GM12878 (cell line): ENCODE data around the gene SLCO2A1. TPM values are rescaled to one million over a fixed set of nuclear protein-coding genes. Genes with fewer than 3 reads are reported as not detected.

Experiments
- ATAC-seq: fragments of 200-7000 bp; cut with Tn5 transposase; 3 replicates; pipeline ENCODE4 v1.9.1; 2020; ENCODE audit warnings: mild to moderate bottlenecking, moderate library complexity
- BruUV-seq: library from RNA; stranded (reverse); fragments of 400-500 nt; replicated peaks from 2 replicates; lab custom pipeline; 2021; lab: Mats Ljungman, UMichigan
- CTCF ChIA-PET: fragments of 300-600 bp; sonication (Branson Sonifier 250); formaldehyde crosslinking; extraction: SDS; loops from one replicate; lab custom pipeline; 2021; ENCODE audit warnings: inconsistent platforms; lab: Yijun Ruan, JAX
- POLR2A ChIA-PET: fragments of 350-600 bp; formaldehyde crosslinking; extraction: SDS; loops from one replicate; lab custom pipeline; 2021; ENCODE audit warnings: inconsistent platforms; lab: Charles Lee
- RAD21 ChIA-PET: fragments of 300-600 bp; sonication (Branson Sonifier 250); formaldehyde crosslinking; loops from one replicate; lab custom pipeline; 2023; ENCODE audit warnings: antibody characterized with exemption; ENCODE audit not compliant: unreplicated experiment; lab: Charles Lee
- SMC1A ChIA-PET: fragments of 300-600 bp; sonication (Branson Sonifier 250); formaldehyde crosslinking; loops from one replicate; lab custom pipeline; 2023; ENCODE audit not compliant: unreplicated experiment, uncharacterized antibody; lab: Charles Lee
- DNase-seq: peaks from one replicate; pipeline ENCODE4 v3.0.0-alpha.2; 2011; ENCODE audit warnings: low read depth, low spot score
- FAIRE-seq: peaks from 3 replicates; lab custom pipeline; 2011; peaks lifted over from hg19 to GRCh38; lab: Jason Lieb, UNC
- H2AFZ ChIP-seq: 2 replicates; pipeline ENCODE4 v1.6.0; 2011; ENCODE audit warnings: low read depth, low read length, control low read depth; ENCODE audit not compliant: control insufficient read depth
- H3K27ac ChIP-seq: 2 replicates; pipeline ENCODE4 v1.5.1; 2011; ENCODE audit warnings: control low read depth; ENCODE audit not compliant: control insufficient read depth, insufficient read depth
- H3K27me3 ChIP-seq, 2 experiments: replicated peaks in 1 of 2; 2 replicates each; pipeline versions ENCODE4 v1.6.0 to v1.6.1; 2011; ENCODE audit warnings: low read length in 1 of 2; ENCODE audit not compliant: control insufficient read depth in 2 of 2, insufficient read depth in 2 of 2
- H3K36me3 ChIP-seq, 2 experiments: 2 replicates each; pipeline ENCODE4 v1.5.1; 2011; ENCODE audit warnings: low read length in 1 of 2; ENCODE audit not compliant: control insufficient read depth in 2 of 2, insufficient read depth in 2 of 2
- H3K4me1 ChIP-seq: 2 replicates; pipeline ENCODE4 v1.6.1; 2011; ENCODE audit warnings: mild to moderate bottlenecking, low read length, moderate library complexity, mixed read lengths; ENCODE audit not compliant: control insufficient read depth, insufficient read depth
- H3K4me2 ChIP-seq: 2 replicates; pipeline ENCODE4 v1.6.0; 2011; ENCODE audit warnings: control low read depth; ENCODE audit not compliant: control insufficient read depth, insufficient read depth
- H3K4me3 ChIP-seq: fragments of 200-600 bp; sonication (generic); 2 replicates; pipeline ENCODE4 v1.5.1; 2016
- H3K79me2 ChIP-seq: 2 replicates; pipeline ENCODE4 v1.6.0; 2011; ENCODE audit warnings: low read length; ENCODE audit not compliant: control insufficient read depth, insufficient read depth
- H3K9ac ChIP-seq: 2 replicates; pipeline ENCODE4 v1.8.0; 2011; ENCODE audit warnings: low read length, control low read depth, mixed read lengths; ENCODE audit not compliant: control insufficient read depth, insufficient read depth
- H3K9me3 ChIP-seq: replicated peaks from 3 replicates; pipeline ENCODE4 v1.5.1; 2011; ENCODE audit warnings: mild to moderate bottlenecking, low read length; ENCODE audit not compliant: control insufficient read depth, insufficient read depth
- H4K20me1 ChIP-seq: 2 replicates; pipeline ENCODE4 v1.6.0; 2011; ENCODE audit not compliant: control insufficient read depth, insufficient read depth
- ELK1 ChIP-seq: IDR thresholded peaks from 2 replicates; pipeline ENCODE4 v1.6.1; 2012; ENCODE audit warnings: low read depth, low read length, improper control_type of control experiment
- HDAC6 ChIP-seq: fragments of 200-600 bp; sonication (generic); IDR thresholded peaks from one replicate; pipeline ENCODE4 v1.8.0; 2017; ENCODE audit warnings: antibody characterized with exemption; ENCODE audit not compliant: unreplicated experiment
- NR2F1 ChIP-seq: fragments of 450-650 bp; conservative IDR thresholded peaks from 2 replicates; pipeline ENCODE4 v1.6.1; 2017; ENCODE audit warnings: mild to moderate bottlenecking
- WGBS: methylation state at CpG from one replicate; pipeline ENCODE4 v1.1.6; 2016; ENCODE audit warnings: low lambda C conversion rate; ENCODE audit not compliant: insufficient replicate concordance, insufficient coverage; ENCODE audit errors: missing lambda C conversion rate; 5-methylcytosine and 5-hydroxymethylcytosine counted together
- in situ Hi-C: fragments of 300-500 bp; cut with MboI; formaldehyde crosslinking; loops from 9 replicates; pipeline ENCODE4 v1.14.3; 2018; ENCODE audit warnings: mixed read lengths
- intact Hi-C: fragments of 100-400 bp; cut with micrococcal nuclease; formaldehyde crosslinking; loops from one replicate; pipeline ENCODE4 v1.14.2; 2022; ENCODE audit not compliant: unreplicated experiment
- polyA plus RNA-seq, 11 experiments: library from polyadenylated mRNA; depleted of rRNA in 4 of 11; unstranded in 6 of 11; stranded (reverse) in 5 of 11; fragments of >200 nt; fragmentation: Nextera tagmentation in 4 of 11; fragmentation: Illumina TruSeq in 1 of 11; extraction: Ambion mirVana in 4 of 11; extraction: Trizol in 1 of 11; gene quantifications; 1 replicate in 1 of 11; 2 replicates in 10 of 11; pipeline versions ENCODE4 v1.2.1 to v1.2.3, GENCODE V29; 2011 to 2016; ENCODE audit warnings: inconsistent platforms in 2 of 11, missing spikeins in 2 of 11, low read depth in 1 of 11
- total RNA-seq, 4 experiments: library from RNA; depleted of rRNA in 3 of 4; stranded (reverse); fragments of >200 nt in 3 of 4; fragmentation: Illumina TruSeq in 1 of 4; extraction: Trizol in 1 of 4; gene quantifications; 2 replicates each; pipeline versions ENCODE4 v1.2.1 to v1.2.3, GENCODE V29; 2013 to 2021

The SLCO2A1 gene
- total and polyA plus RNA-seq, 10 of the 15 experiments (the other 5 are each of a cell fraction or from before 2014, with no cell fraction given) = 0.05 TPM; not detected in 9

- POLR2A ChIA-PET = no interaction called here
These were observed 73.4 kb downstream of the SLCO2A1 start for GRCh38 chr3:133956353-133956752.

GRCh38 chr3:133955892-133956291, 73.8 kb downstream of the SLCO2A1 start:
- H4K20me1 ChIP-seq = no peaks in the 10 kb centered on the region
- H3K9ac ChIP-seq = no peak overlapping the region
- H3K27me3 ChIP-seq = peaks cover 2 to 3% of the 10 kb centered on the region in 2 experiments; a peak in 2 of 4 replicates
- no peak overlapping the region for H3K27ac ChIP-seq
- no peak for TF ChIP-seq ELK1
- no TSS peak for BruUV-seq
- H3K4me1 ChIP-seq = no peaks in the 10 kb centered on the region
- H3K36me3 ChIP-seq = no peaks in the 10 kb centered on the region
- H2AFZ ChIP-seq = no peak overlapping the region
- ChIA-PET POLR2A (no interaction called here), CTCF (no interaction called here), RAD21 (no interaction called here), SMC1A (no interaction called here)
- FAIRE-seq (no peak), ATAC-seq (no peak), DNase-seq (no peak)
- WGBS = 33% methylated on average over 10 of the region's 10 CpGs
- no peak overlapping the region for H3K4me2 ChIP-seq
- H3K79me2 ChIP-seq = no peaks in the 10 kb centered on the region
- in situ Hi-C loops = no loop called here
- no peak overlapping the region for H3K4me3 ChIP-seq
- no peaks in the 10 kb centered on the region; the same call in 2 of the 3 replicates for H3K9me3 ChIP-seq
- intact Hi-C loops = no loop called here

More at GRCh38 chr3:133956353-133956752, 73.4 kb downstream of the SLCO2A1 start:
- Histone ChIP-seq H3K4me2 (no peak overlapping the region), H3K36me3 (no peaks in the 10 kb centered on the region), H3K9ac (no peak overlapping the region), H3K27me3 (peaks cover 2% of the 10 kb centered on the region in 2 experiments; a peak in 2 of 4 replicates), H3K27ac (no peak overlapping the region), H3K9me3 (no peaks in the 10 kb centered on the region; the same call in 2 of the 3 replicates), H2AFZ (no peak overlapping the region), H3K4me3 (no peak overlapping the region), H3K79me2 (no peaks in the 10 kb centered on the region), H3K4me1 (no peaks in the 10 kb centered on the region), H4K20me1 (no peaks in the 10 kb centered on the region)
- RAD21 ChIA-PET = no interaction called here
- in situ Hi-C loops = no loop called here
- ATAC-seq = no peak
- DNase-seq = no peak
- FAIRE-seq = no peak
- SMC1A ChIA-PET = no interaction called here
- intact Hi-C loops = no loop called here
- WGBS = 34% methylated on average over 6 of the region's 6 CpGs
- CTCF ChIA-PET = no interaction called here
- no peak for TF ChIP-seq HDAC6
- no peak for TF ChIP-seq NR2F1
- BruUV-seq = no TSS peak
